ENCODE results near the gene TLCD3A.

- TF ChIP-seq GATA2 (IDR thresholded peaks at IDR 0.05; ENCODE audit: low read depth, low read length) (no peak), GATA3 (IDR thresholded peaks at IDR 0.05; ENCODE audit: low read depth, low read length) (no peak)
These were observed 38.4 kb upstream of the TLCD3A start for GRCh38 chr17:693791-694638.

Measured in SH-SY5Y (cell line).